ENCODE data around the gene RIMBP2. TPM values are rescaled to one million over a fixed set of nuclear protein-coding genes. Genes with fewer than 3 reads are reported as not detected.

RIMBP2 gene
- total and polyA plus RNA-seq, 2 donors (not counting 1 experiment from before 2014, with no cell fraction given), result 0.17 TPM; not detected in 1

- no peak overlapping the region for H3K27ac ChIP-seq (ENCODE audit: insufficient read depth, low read length)
- no peak overlapping the region for H3K4me3 ChIP-seq (replicated peaks in 1 of 4; ENCODE audit: control extremely low read depth in 1 of 4, insufficient read depth in 1 of 4, low read depth in 3 of 4, low read length in 4 of 4)
- TF ChIP-seq EZH2 (IDR thresholded peaks at IDR 0.05; ENCODE audit: low read length, missing control alignments) (no peak), CTCF (conservative IDR thresholded peaks at IDR 0.05 in 1 of 2, IDR thresholded peaks at IDR 0.05 in 1 of 2; ENCODE audit: low read depth in 1 of 2, low read length in 2 of 2) (no peak)
- no peak overlapping the region for H3K4me2 ChIP-seq (ENCODE audit: extremely low read depth, insufficient read depth, low read length)
- no peaks in the 10 kb centered on the region for H3K27me3 ChIP-seq (ENCODE audit: control insufficient read depth, insufficient read depth, low read length)
- no peaks in the 10 kb centered on the region for H3K79me2 ChIP-seq (ENCODE audit: control insufficient read depth, insufficient read depth, low read length)
- no peaks in the 10 kb centered on the region for H3K36me3 ChIP-seq (ENCODE audit: control insufficient read depth, insufficient read depth, low read length)
- no peak overlapping the region for H2AFZ ChIP-seq (ENCODE audit: low read length)
- no peaks in the 10 kb centered on the region for H3K4me1 ChIP-seq (ENCODE audit: control insufficient read depth, extremely low read depth, insufficient read depth, low read length)
- no peak for DNase-seq (ENCODE audit: low read depth in 2 of 2)
- H3K9ac ChIP-seq (ENCODE audit: insufficient read depth, low read length), result no peak overlapping the region
- no peaks in the 10 kb centered on the region for H4K20me1 ChIP-seq (ENCODE audit: control insufficient read depth, extremely low read depth, insufficient read depth, low read length)
- no peaks in the 10 kb centered on the region for H3K9me3 ChIP-seq (ENCODE audit: control insufficient read depth, insufficient read depth, low read depth, low read length)
These were observed 51.8 kb downstream of the RIMBP2 start for GRCh38 chr12:130664252-130664651.

- Histone ChIP-seq H3K27me3 (ENCODE audit: control insufficient read depth, insufficient read depth, low read length) (no peaks in the 10 kb centered on the region), H3K27ac (ENCODE audit: insufficient read depth, low read length) (no peak overlapping the region)
- no peak for TF ChIP-seq EZH2 (IDR thresholded peaks at IDR 0.05; ENCODE audit: low read length, missing control alignments)
- no peak for TF ChIP-seq CTCF (conservative IDR thresholded peaks at IDR 0.05 in 1 of 2, IDR thresholded peaks at IDR 0.05 in 1 of 2; ENCODE audit: low read depth in 1 of 2, low read length in 2 of 2)
These were observed 52.6 kb downstream of the RIMBP2 start for GRCh38 chr12:130663514-130663913.

DNA sequence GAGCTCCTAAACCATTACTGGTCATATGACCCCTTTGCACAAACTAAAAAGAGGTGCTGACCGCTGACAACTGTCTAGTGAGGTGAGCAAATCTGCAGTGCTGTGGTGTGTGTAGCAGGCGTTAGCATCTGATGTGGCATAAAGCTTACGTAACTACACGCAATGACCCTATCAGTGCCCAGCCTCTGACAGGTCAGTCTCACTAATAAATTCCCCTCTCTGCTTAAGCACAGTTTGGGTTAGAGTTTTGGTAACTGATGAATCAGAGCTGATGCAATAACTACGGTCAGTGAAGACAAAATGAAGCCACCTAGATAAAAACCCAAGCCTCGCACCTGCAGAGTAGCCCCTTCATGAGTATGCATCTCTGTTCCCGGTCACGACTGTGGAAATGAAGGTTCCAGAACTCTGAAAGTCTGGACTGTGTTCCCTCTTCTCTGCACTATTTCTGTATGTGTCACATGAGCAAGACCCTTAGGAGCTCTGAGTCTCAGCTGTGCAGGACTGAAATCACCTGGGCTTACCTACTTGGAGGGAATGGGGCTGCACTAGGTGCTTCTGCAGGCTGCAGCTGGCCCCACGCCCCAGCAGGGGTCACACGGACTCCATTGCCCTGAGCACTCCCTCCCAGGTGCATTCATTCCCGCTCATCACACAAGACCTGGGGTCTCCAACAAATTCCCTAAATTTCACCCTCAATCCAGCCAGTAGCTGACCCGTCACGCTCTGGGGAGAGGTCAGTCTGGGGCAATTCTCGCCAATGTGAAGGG lies 54.4 kb downstream of the RIMBP2 start:
- no peak for DNase-seq (ENCODE audit: low read depth in 2 of 2)
- H3K4me2 ChIP-seq (ENCODE audit: extremely low read depth, insufficient read depth, low read length), result no peak overlapping the region
- H3K9ac ChIP-seq (ENCODE audit: insufficient read depth, low read length), result no peak overlapping the region
- H3K27me3 ChIP-seq (ENCODE audit: control insufficient read depth, insufficient read depth, low read length), result no peaks in the 10 kb centered on the region
- H3K79me2 ChIP-seq (ENCODE audit: control insufficient read depth, insufficient read depth, low read length), result no peaks in the 10 kb centered on the region
- H3K4me3 ChIP-seq (replicated peaks in 1 of 4; ENCODE audit: control extremely low read depth in 1 of 4, insufficient read depth in 1 of 4, low read depth in 3 of 4, low read length in 4 of 4), result no peak overlapping the region
- no peak overlapping the region for H3K27ac ChIP-seq (ENCODE audit: insufficient read depth, low read length)
- no peaks in the 10 kb centered on the region for H3K4me1 ChIP-seq (ENCODE audit: control insufficient read depth, extremely low read depth, insufficient read depth, low read length)
- no peaks in the 10 kb centered on the region for H3K9me3 ChIP-seq (ENCODE audit: control insufficient read depth, insufficient read depth, low read depth, low read length)
- no peak overlapping the region for H2AFZ ChIP-seq (ENCODE audit: low read length)
- H4K20me1 ChIP-seq (ENCODE audit: control insufficient read depth, extremely low read depth, insufficient read depth, low read length), result no peaks in the 10 kb centered on the region
- H3K36me3 ChIP-seq (ENCODE audit: control insufficient read depth, insufficient read depth, low read length), result no peaks in the 10 kb centered on the region
- TF ChIP-seq EZH2 (IDR thresholded peaks at IDR 0.05; ENCODE audit: low read length, missing control alignments), result no peak
- no peak for TF ChIP-seq CTCF (conservative IDR thresholded peaks at IDR 0.05 in 1 of 2, IDR thresholded peaks at IDR 0.05 in 1 of 2; ENCODE audit: low read depth in 1 of 2, low read length in 2 of 2)

More at GRCh38 chr12:130663514-130663913, 52.6 kb downstream of the RIMBP2 start:
- Histone ChIP-seq H3K4me2 (ENCODE audit: extremely low read depth, insufficient read depth, low read length) (no peak overlapping the region), H3K9me3 (ENCODE audit: control insufficient read depth, insufficient read depth, low read depth, low read length) (no peaks in the 10 kb centered on the region), H4K20me1 (ENCODE audit: control insufficient read depth, extremely low read depth, insufficient read depth, low read length) (no peaks in the 10 kb centered on the region), H3K79me2 (ENCODE audit: control insufficient read depth, insufficient read depth, low read length) (no peaks in the 10 kb centered on the region), H3K9ac (ENCODE audit: insufficient read depth, low read length) (no peak overlapping the region), H3K36me3 (ENCODE audit: control insufficient read depth, insufficient read depth, low read length) (no peaks in the 10 kb centered on the region), H2AFZ (ENCODE audit: low read length) (no peak overlapping the region), H3K4me1 (ENCODE audit: control insufficient read depth, extremely low read depth, insufficient read depth, low read length) (no peaks in the 10 kb centered on the region), H3K4me3 (replicated peaks in 1 of 4; ENCODE audit: control extremely low read depth in 1 of 4, insufficient read depth in 1 of 4, low read depth in 3 of 4, low read length in 4 of 4) (no peak overlapping the region)
- no peak for DNase-seq (ENCODE audit: low read depth in 2 of 2)

Data from fibroblast of lung (primary cell).